COR-L47 (cell line): ENCODE measurements around the gene IRGQ.

Experiments
- DNase-seq: peaks from one replicate; lab custom pipeline; 2025; lab: John Stamatoyannopoulos, UW

IRGQ gene

DNA sequence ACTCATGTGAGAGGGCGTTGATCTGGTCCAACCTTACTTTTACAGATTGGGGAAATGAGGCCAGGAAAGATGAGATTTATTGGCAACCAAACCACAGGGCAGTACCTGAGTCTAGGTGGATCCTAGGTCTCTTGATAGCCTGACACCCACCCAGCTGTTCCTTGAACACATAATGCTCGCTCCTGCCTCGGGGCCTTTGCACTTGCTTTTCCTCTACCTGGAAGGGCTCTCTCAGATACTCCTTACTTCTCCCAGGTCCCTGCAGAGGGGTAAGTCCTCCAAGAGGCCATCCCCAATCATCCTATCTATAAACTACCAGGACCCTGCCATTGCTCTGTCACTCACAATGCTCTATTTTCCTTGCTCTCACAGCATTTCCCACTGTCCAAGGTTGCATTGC, 55.6 kb downstream of the IRGQ start:
- DNase-seq: no peak

DNA sequence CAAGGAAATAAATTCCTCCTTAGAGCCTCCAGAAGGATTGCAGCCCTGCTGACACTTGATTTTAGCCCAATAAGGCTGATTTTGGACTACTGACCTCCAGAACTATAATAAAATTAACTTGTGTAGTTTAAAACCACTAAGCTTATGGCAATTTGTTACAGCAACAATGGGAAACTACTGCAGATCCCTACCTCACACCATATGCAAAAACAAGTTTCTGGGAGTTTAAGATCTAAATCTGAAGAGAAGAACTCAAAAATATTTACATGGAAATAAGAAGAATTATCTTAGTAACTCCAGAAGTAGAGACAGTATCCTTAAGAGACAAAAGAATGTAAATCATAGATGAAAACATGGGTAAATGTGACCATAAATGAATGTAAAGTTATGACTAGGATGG, 57.0 kb downstream of the IRGQ start:
- DNase-seq: no peak

DNA sequence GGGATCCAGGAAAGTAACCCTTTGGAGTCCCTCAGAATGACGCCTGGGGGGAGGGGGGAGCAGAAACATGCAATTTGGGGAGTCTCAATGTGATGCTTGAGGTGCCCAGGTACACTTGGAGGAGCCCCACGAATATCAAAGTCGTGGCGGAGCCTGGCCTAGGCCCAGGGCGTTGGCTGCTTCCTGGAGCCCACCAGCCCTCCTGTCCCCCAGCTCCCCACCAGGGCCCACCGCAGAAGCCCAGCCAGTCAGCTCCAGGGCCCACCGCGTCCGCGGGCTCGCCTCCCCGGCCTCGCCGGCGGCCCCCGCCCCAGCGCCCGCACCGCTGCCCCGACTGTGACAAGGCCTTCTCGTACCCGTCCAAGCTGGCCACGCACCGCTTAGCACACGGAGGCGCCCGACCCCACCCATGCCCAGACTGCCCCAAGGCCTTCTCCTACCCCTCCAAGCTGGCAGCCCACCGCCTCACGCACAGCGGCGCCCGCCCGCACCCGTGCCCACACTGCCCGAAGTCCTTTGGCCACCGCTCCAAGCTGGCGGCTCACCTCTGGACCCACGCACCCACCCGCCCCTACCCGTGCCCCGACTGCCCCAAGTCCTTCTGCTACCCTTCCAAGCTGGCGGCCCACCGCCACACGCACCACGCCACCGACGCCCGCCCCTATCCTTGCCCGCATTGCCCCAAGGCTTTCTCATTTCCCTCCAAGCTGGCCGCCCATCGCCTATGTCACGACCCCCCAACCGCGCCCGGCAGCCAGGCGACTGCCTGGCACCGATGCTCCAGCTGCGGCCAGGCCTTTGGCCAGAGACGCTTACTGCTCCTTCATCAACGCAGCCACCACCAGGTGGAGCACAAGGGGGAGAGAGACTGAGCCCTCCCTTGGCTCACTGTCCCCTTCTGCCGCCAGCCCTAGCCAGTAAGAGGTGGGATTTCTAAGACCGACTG, 60.8 kb downstream of the IRGQ start:
- DNase-seq: peak; percentile 15
